Erythroblast (primary cell): ENCODE results near the gene KDM2A.
A peak's percentile ranks its signal among the peaks of the same experiment; 100 is the strongest.

Source experiments
- DNase-seq, 2 experiments: peaks; one replicate each; lab custom pipeline; 2025; lab: John Stamatoyannopoulos, UW
- GATA1 ChIP-seq: IDR thresholded peaks from 2 replicates; pipeline ENCODE4 v1.6.1; 2011; ENCODE audit warnings: low read depth, mild to moderate bottlenecking, control low read depth, low read length, moderate library complexity
- POLR2A ChIP-seq: IDR thresholded peaks from 2 replicates; pipeline ENCODE4 v1.6.1; 2011; ENCODE audit warnings: mild to moderate bottlenecking, low read length

The KDM2A gene

GRCh38 chr11:67118801-67119584 lies at the start of gene KDM2A:
Gene KDM2A (plus strand): TSS chr11:67119263. CDS start chr11:67121317, 2,054 bp downstream.
- peak; percentile 99 to 100 for DNase-seq
- TF ChIP-seq GATA1 (no peak), POLR2A (peak; percentile 44)

GRCh38 chr11:67071420-67072284 lies 47.4 kb upstream of the KDM2A start:
- TF ChIP-seq GATA1 = no peak
- TF ChIP-seq POLR2A = no peak
- DNase-seq = peak; percentile 74 to 86

- TF ChIP-seq POLR2A (no peak), GATA1 (no peak)
- DNase-seq = no peak
Measured at GRCh38 chr11:67072295-67072694, 46.8 kb upstream of the KDM2A start.

GRCh38 chr11:67073908-67074307 lies 45.2 kb upstream of the KDM2A start:
- DNase-seq = no peak
- TF ChIP-seq POLR2A (no peak), GATA1 (no peak)

GRCh38 chr11:67076202-67076601 lies 42.9 kb upstream of the KDM2A start:
- DNase-seq = no peak
- TF ChIP-seq GATA1 = no peak
- TF ChIP-seq POLR2A = no peak

GRCh38 chr11:67079065-67079705 lies 39.9 kb upstream of the KDM2A start:
- TF ChIP-seq POLR2A (no peak), GATA1 (no peak)
- DNase-seq = no peak

- no peak for TF ChIP-seq GATA1
- no peak for TF ChIP-seq POLR2A
- peak; percentile 37 to 43 for DNase-seq
Measured at GRCh38 chr11:67082071-67082791, 36.8 kb upstream of the KDM2A start.

- TF ChIP-seq GATA1 = no peak
- no peak for TF ChIP-seq POLR2A
- DNase-seq = no peak
Measured at GRCh38 chr11:67083786-67084366, 35.2 kb upstream of the KDM2A start.

- TF ChIP-seq POLR2A = no peak
- TF ChIP-seq GATA1 = no peak
- DNase-seq = no peak
Measured at GRCh38 chr11:67085617-67086016, 33.4 kb upstream of the KDM2A start.

GRCh38 chr11:67090717-67091116 lies 28.3 kb upstream of the KDM2A start:
- no peak for DNase-seq
- no peak for TF ChIP-seq POLR2A
- TF ChIP-seq GATA1 = no peak

GRCh38 chr11:67095214-67095507 lies 23.9 kb upstream of the KDM2A start:
- DNase-seq = no peak
- TF ChIP-seq GATA1 = no peak
- TF ChIP-seq POLR2A = no peak

- no peak for DNase-seq
- TF ChIP-seq GATA1 = no peak
- TF ChIP-seq POLR2A = no peak
Measured at GRCh38 chr11:67098799-67099429, 20.1 kb upstream of the KDM2A start.
